ENCODE data around the gene KNDC1.

GRCh38 chr10:133241501-133242205 is 81.6 kb downstream of the KNDC1 start:
- TF ChIP-seq YY1 (IDR thresholded peaks at IDR 0.05; ENCODE audit: insufficient read depth, insufficient read length) (no peak), SUZ12 (IDR thresholded peaks at IDR 0.05; ENCODE audit: extremely low read depth, insufficient read depth, insufficient read length) (no peak)
